GM12891 (cell line): Measurements from ENCODE around the gene DSP.

ENCODE experiments used
- POLR2A ChIP-seq: IDR thresholded peaks from 2 replicates; pipeline ENCODE4 v1.6.1; 2011; ENCODE audit warnings: low read depth, low read length, control low read depth
- POLR2AphosphoS5 ChIP-seq: IDR thresholded peaks from 2 replicates; pipeline ENCODE4 v1.6.1; 2011; ENCODE audit warnings: low read depth, low read length, control low read depth
- POU2F2 ChIP-seq: IDR thresholded peaks from 2 replicates; pipeline ENCODE4 v1.6.1; 2011; ENCODE audit warnings: low read depth, mild to moderate bottlenecking, control low read depth, low read length, moderate library complexity
- SPI1 ChIP-seq: IDR thresholded peaks from 2 replicates; pipeline ENCODE4 v1.6.1; 2011; ENCODE audit warnings: low read depth, low read length, control low read depth
- TAF1 ChIP-seq: IDR thresholded peaks from 2 replicates; pipeline ENCODE4 v1.6.1; 2011; ENCODE audit warnings: low read depth, low read length, control low read depth

- no peak for TF ChIP-seq POLR2A
- no peak for TF ChIP-seq SPI1
- no peak for TF ChIP-seq POLR2AphosphoS5
- no peak for TF ChIP-seq TAF1
- no peak for TF ChIP-seq POU2F2
Observed at GRCh38 chr6:7557652-7558051, 16.2 kb downstream of the DSP start.
